ENCODE data around the gene MAN1B1.

The MAN1B1 gene

GRCh38 chr9:137086531-137087408 is at the start of gene MAN1B1:
MAN1B1 (plus strand) TSS chr9:137086985; CDS start chr9:137087000, 15 bp downstream.
- DNase-seq, result peak; percentile 78 to 98 (median 96)

DNA sequence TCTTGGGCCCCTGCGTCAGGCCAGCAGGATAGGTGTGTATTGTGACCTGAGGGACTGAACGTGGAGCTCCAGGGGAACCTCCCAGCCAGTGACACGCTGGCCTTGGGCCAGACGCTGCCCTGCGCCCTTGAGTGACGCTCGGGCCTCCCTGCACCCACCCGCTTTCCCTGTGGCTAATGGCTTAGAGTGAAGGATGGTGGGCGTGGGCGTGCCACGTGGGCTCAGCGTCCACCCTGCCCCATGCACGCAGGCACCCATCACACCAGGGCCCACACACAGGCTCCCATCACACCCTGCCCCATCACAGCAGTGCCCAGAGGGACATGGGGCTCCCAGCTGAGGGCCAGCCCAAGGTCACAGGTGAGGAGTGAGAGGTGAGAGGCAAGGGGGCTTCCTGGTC is 49.8 kb upstream of the MAN1B1 start:
- no peak for DNase-seq

DNA sequence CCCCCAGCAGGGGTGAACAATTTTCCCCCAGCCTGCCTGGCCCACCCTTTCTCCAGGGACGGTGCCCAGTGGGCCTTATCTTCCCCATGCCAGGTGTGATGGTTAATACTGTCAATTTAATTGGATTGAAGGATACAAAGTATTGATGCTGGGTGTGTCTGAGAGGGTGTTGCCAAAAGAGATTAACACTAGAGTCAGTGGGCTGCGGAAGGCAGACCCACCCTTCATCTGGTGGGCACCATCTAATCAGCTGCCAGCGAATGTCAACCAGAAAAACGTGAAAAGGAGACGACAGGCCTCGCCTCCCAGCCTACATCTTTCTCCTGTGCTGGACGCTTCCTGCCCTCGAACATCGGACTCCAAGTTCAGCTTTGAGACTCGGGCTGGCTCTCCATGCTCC is 49.3 kb upstream of the MAN1B1 start:
- DNase-seq, result no peak

GRCh38 chr9:137038916-137039315 is 47.9 kb upstream of the MAN1B1 start:
- no peak for DNase-seq

- DNase-seq, result no peak
These were observed 47.0 kb upstream of the MAN1B1 start for GRCh38 chr9:137039611-137040366.

- no peak for DNase-seq
These were observed 46.2 kb upstream of the MAN1B1 start for GRCh38 chr9:137040568-137040967.

DNA sequence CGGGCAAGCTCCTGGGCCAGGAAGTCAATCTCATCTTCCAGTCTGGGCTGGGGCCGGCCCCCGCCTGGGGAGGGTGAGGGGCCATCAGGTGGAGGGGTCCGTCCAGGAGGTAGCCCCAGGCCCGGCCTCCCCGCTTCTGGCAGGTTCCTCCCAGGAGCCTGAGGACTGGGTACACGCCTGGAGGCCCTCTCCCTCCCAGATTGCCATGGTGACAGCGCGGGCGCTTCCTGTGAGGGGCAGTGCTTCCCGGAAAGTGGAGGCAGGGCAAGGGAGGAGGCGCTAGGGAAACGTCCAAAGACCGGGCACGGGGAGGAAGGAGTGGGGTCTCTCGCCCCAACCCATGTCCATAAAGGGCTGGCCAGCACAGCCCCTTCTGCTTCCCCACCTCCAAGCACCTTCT is 45.7 kb upstream of the MAN1B1 start:
- DNase-seq, result no peak

DNA sequence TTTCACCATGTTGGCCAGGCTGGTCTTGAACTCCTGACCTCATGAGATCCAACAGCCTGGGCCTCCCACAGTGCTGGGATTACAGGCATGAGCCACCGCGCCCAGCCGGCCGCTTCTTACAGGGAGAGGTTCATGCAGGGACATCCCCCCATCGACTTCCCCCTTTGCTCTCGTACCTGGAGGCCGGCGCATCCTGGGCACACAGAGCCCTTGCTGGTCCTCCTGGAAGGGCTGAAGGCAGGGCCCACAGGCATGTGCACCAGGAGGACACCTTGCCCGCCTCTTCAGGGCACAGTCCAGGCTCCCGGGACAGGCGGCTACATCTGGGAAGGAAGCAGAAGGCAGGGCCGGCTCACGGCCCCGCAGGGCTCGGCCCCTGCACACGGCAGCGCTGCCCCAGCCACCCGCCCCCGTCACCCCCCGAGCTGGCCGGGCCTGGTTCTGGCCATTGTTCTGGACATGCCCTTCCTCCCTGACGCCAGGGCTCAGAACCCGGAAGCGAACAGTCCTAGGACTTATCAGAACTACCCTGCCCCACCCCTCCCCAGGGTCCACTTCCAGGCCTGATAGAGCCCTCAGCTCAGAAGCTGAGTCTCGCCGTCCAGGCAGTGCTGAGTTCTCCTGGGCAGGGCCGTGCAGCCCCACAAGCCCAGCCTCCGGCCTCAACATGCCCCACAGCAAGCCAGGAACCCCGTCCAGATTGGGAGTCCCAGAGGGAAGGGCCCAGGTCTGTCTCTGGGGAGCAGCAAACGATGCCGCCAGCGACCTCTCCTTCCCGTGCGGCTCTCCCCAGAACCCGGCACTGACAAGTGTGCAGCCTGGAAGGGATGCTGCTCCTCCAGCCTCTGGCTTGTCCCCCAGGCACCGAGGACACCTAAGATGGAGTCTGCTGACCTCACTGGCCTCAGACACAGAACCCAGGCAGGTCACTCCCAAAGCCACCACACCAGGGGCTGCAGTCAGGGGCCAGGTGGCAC is 43.7 kb upstream of the MAN1B1 start:
- DNase-seq, result no peak

DNA sequence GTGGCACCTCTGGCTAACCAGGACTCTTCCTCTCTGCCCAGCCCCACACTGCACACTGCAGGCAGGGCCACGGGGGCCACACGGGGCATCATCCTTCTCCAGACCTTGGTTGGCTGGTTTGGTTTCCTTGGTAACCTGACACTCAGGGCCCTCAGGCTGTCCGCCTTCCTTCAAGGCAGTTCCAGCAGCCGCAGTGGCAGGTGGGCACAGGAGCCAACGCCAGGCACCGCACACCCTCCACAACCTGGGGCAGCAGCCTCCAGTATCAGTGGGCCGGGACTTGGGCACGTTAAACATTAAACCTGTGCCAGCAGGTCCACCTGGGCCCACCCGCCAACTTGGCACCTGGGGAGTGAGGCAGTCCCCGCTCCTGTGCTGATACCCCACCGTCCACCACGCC is 42.7 kb upstream of the MAN1B1 start:
- no peak for DNase-seq

DNA sequence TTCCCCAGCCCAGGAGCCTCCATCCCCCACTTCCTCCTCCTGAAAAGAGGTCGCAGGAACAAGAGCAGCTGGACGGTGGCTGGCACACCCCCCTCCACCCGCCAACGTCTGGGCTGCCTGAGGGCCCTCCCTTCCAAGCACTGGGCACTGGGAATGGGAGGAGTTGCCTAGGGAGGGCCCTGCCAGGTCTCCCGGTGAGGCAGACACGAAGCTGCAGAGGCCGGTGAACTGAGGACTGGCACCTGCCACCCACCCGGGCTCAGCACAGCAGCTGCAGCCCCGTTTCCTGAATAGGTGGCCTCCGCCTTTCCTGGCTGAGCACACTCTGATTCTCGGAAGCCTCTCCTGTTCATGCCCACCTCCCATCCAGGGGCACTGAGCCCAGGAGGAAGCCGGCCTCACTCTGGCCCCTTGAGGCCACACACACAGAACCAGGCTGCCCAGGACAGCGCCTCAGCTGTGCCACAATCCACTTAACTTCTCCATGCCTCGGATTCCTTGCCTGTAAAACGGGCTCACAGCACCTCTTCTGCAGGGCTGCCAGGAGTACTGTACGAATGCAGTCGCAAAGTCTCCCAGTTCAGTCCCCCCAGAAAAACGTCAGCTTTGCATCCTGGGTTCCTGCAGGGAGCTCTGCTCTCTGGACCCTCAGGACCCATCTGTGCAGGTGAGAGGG is 42.1 kb upstream of the MAN1B1 start:
- peak in 4 of 56 donors; percentile 21 to 64 (median 34) for DNase-seq

- DNase-seq, result peak in 11 of 56 donors; percentile 20 to 67 (median 27)
These were observed 41.3 kb upstream of the MAN1B1 start for GRCh38 chr9:137045294-137046087.

DNA sequence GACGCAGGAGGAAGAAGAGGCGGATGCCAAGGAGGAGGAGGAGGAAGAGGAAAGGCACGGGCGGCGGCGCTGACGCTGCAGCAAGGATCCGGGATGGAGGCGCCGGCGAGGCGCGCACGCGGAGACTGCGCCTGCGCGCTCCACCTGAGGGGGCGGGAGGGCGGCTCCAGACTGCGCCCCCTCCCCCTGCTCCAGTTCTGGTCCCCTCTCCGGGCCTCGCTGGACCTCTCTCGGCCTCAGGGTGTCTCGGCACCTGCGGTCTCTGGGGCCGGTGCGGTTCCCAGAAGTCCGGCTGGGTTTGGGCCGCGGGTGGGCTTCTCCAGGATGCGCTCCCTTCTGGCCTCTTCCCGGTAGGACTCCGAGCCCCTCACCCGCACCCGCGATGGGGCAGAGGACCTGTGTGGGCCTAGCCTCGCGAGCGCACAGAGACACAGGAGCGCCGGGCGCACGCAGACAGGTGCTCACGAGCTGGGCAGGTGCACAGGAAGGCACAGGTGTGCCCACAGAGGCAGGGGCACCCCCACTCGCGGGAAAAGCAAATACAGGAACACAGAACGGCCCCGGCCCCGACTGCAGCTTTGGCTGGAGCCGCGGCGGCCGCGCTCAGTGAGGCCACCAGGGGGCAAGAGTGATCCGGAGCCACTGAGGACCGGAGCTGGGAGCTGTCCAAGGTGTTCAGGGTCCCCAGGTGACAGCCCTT is 40.5 kb upstream of the MAN1B1 start, which contains the start of gene NPDC1:
Gene NPDC1, minus strand, starts transcription at position 90 of the 700 bp plus-strand sequence. CDS start 188 bp downstream, outside the sequence.
- DNase-seq, result peak in 49 of 56 donors; percentile 24 to 83 (median 61)

GRCh38 chr9:137048655-137049543 is 37.9 kb upstream of the MAN1B1 start:
- DNase-seq, result peak in 24 of 56 donors; percentile 23 to 68 (median 40)

DNA sequence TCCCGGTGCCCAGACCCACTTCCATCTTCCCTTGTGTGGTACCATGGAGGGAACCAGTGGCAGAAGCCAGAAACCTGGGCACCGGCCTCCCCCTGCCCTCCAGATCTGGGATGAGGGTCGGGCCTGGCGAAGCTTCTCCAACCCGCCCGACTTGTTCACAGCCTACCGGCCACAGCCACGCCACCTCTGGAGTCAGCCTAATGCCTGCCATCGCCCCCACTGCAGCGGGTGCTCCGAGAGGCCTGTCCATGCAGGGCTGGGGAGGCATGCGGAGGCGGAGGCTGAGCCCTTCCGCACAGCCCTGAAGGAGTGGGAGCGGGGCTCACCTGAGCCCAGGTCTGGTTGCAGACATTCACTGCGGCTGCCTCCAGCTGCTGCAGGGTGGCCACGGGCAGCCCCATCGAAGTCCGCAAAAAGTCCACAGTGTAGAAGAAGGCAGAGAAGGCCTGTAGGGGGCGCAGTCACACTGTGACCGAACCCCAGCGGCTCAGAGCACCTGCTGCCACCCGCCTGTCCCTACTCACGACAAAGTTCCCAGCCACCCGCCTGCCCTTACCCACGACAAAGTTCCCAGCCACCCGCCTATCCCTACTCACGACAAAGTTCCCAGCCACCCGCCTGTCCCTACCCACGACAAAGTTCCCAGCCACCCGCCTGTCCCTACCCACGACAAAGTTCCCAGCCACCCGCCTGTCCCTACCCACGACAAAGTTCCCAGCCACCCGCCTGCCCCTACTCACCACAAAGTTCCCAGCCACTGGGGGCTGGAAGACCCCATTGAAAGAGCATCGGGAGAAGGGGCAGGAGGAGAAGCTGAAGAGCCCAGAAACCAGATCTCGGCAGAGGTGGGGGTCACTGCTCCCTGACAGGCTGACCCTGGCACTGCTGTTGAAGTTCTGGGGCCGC is 37.0 kb upstream of the MAN1B1 start:
- peak in 41 of 56 donors; percentile 5 to 77 (median 49) for DNase-seq

- no peak for DNase-seq
These were observed 36.2 kb upstream of the MAN1B1 start for GRCh38 chr9:137050570-137050969.

GRCh38 chr9:137051145-137051724 is 35.5 kb upstream of the MAN1B1 start:
- DNase-seq, result no peak
